ENCODE results near the gene ASCL4. TPM values are rescaled to one million over a fixed set of nuclear protein-coding genes. Genes with fewer than 3 reads are reported as not detected.
"Not testable (repeated sequence)": the region's sequence is repeated elsewhere in the genome, so short reads cannot be mapped to it uniquely, and the experiment has no call there.

The ASCL4 gene
- total RNA-seq, result under 1 TPM in 1 of 2 donors, not detected in 1; 0.09 TPM
- long read RNA-seq, result 0 reads

GRCh38 chr12:107774349-107775029 is at the start of gene ASCL4:
ASCL4 (plus strand) TSS chr12:107774704; CDS start chr12:107775219, 515 bp downstream.
- ATAC-seq (no peak), DNase-seq (no peak)
- intact Hi-C loops (cut with DNase I), result no loop called here

- ATAC-seq; DNase-seq; intact Hi-C loops (cut with DNase I): not testable (repeated sequence)
These were observed 47.2 kb upstream of the ASCL4 start for GRCh38 chr12:107727327-107727726.

- DNase-seq; ATAC-seq; intact Hi-C loops (cut with DNase I): not testable (repeated sequence)
These were observed 46.8 kb upstream of the ASCL4 start for GRCh38 chr12:107727742-107728141.

GRCh38 chr12:107730618-107731341 is 43.7 kb upstream of the ASCL4 start:
- no peak for DNase-seq
- ATAC-seq, result no peak
- intact Hi-C loops (cut with DNase I), result no loop called here

- ATAC-seq, result no peak
- no peak for DNase-seq
- intact Hi-C loops (cut with DNase I), result no loop called here
These were observed 43.1 kb upstream of the ASCL4 start for GRCh38 chr12:107731366-107731765.

- DNase-seq (no peak), ATAC-seq (no peak)
- intact Hi-C loops (cut with DNase I), result no loop called here
These were observed 42.1 kb upstream of the ASCL4 start for GRCh38 chr12:107732365-107732764.

- no peak for ATAC-seq
- intact Hi-C loops (cut with DNase I), result no loop called here
- no peak for DNase-seq
These were observed 40.4 kb upstream of the ASCL4 start for GRCh38 chr12:107734139-107734538.

GRCh38 chr12:107735763-107736162 is 38.7 kb upstream of the ASCL4 start:
- ATAC-seq (no peak), DNase-seq (no peak)
- intact Hi-C loops (cut with DNase I), result no loop called here

GRCh38 chr12:107736914-107737313 is 37.6 kb upstream of the ASCL4 start:
- no peak for DNase-seq
- intact Hi-C loops (cut with DNase I), result no loop called here
- no peak for ATAC-seq

- intact Hi-C loops (cut with DNase I), result no loop called here
- ATAC-seq (peak in 1 of 2 donors; percentile 85), DNase-seq (no peak)
These were observed 26.0 kb upstream of the ASCL4 start for GRCh38 chr12:107748472-107748871.

GRCh38 chr12:107749083-107749482 is 25.4 kb upstream of the ASCL4 start:
- peak in 1 of 2 donors; percentile 73 for ATAC-seq
- intact Hi-C loops (cut with DNase I), result no loop called here

GRCh38 chr12:107759410-107759809 is 15.1 kb upstream of the ASCL4 start:
- DNase-seq (no peak), ATAC-seq (no peak)
- intact Hi-C loops (cut with DNase I), result no loop called here

More at GRCh38 chr12:107749083-107749482, 25.4 kb upstream of the ASCL4 start:
- DNase-seq, result no peak

- DNase-seq (peak; percentile 39), ATAC-seq (peak in 1 of 2 donors; percentile 4)
- intact Hi-C loops (cut with DNase I), result loop anchor here in 1 of 2 donors (2.0 to 5.0 kb wide), 2 partner anchors 73 to 124 kb away; partner anchors contain the start of gene PWP1
These were observed 14.2 kb upstream of the ASCL4 start for GRCh38 chr12:107760207-107760808.

GRCh38 chr12:107760809-107761501 is 13.5 kb upstream of the ASCL4 start, which contains the start of gene PRDM4:
PRDM4 (minus strand) TSS chr12:107761137; CDS start chr12:107760515, 622 bp downstream.
- DNase-seq (peak; percentile 96), ATAC-seq (peak; percentile 99)
- intact Hi-C loops (cut with DNase I), result loop anchor here in 1 of 2 donors (2.0 to 5.0 kb wide), 2 partner anchors 74 to 124 kb away; partner anchors contain the start of gene PWP1

GRCh38 chr12:107761502-107761904 is 13.0 kb upstream of the ASCL4 start:
- intact Hi-C loops (cut with DNase I), result loop anchor here in 1 of 2 donors (2.0 to 5.0 kb wide), 2 partner anchors 74 to 123 kb away; partner anchors contain the start of gene PWP1
- no peak for DNase-seq

GRCh38 chr12:107762874-107763273 is 11.6 kb upstream of the ASCL4 start:
- ATAC-seq, result no peak
- intact Hi-C loops (cut with DNase I), result loop anchor here in 1 of 2 donors (5.0 kb wide), 1 partner anchor 76 kb away; the partner anchor contains the start of gene PWP1
- no peak for DNase-seq

More at GRCh38 chr12:107761502-107761904, 13.0 kb upstream of the ASCL4 start:
- ATAC-seq, result peak; percentile 10 to 11

GRCh38 chr12:107764626-107765025 is 9.9 kb upstream of the ASCL4 start:
- intact Hi-C loops (cut with DNase I), result loop anchor here in 1 of 2 donors (5.0 kb wide), 1 partner anchor 77 kb away; the partner anchor contains the start of gene PWP1
- DNase-seq, result no peak
- no peak for ATAC-seq

- no peak for DNase-seq
- intact Hi-C loops (cut with DNase I), result no loop called here
- no peak for ATAC-seq
These were observed 9.2 kb upstream of the ASCL4 start for GRCh38 chr12:107765316-107765715.

- ATAC-seq (no peak), DNase-seq (no peak)
- intact Hi-C loops (cut with DNase I), result no loop called here
These were observed 7.0 kb upstream of the ASCL4 start for GRCh38 chr12:107767466-107767865.

Data from left cardiac atrium (tissue), 4 donors.